Type B pancreatic cell (in vitro differentiated cells): ENCODE results near the gene SLC39A2. TPM values are rescaled to one million over a fixed set of nuclear protein-coding genes. Genes with fewer than 3 reads are reported as not detected.

Experiments
- DNase-seq: peaks from one replicate; pipeline ENCODE4 v3.0.0; 2021; ENCODE audit warnings: mixed read lengths; ENCODE audit not compliant: unreplicated experiment; ENCODE audit errors: extremely low spot score
- H3K27ac Mint-ChIP-seq: 2 replicates; pipeline ENCODE4 v1.8.0; 2021; ENCODE audit warnings: mild to moderate bottlenecking, mixed read lengths
- H3K27me3 Mint-ChIP-seq: 2 replicates; pipeline ENCODE4 v1.8.0; 2021; ENCODE audit warnings: mixed read lengths
- H3K36me3 Mint-ChIP-seq: 2 replicates; pipeline ENCODE4 v1.8.0; 2021; ENCODE audit warnings: mixed read lengths
- H3K4me1 Mint-ChIP-seq: one replicate; pipeline ENCODE4 v1.8.0; 2021; ENCODE audit warnings: mixed read lengths; ENCODE audit not compliant: unreplicated experiment
- H3K4me3 Mint-ChIP-seq: 2 replicates; pipeline ENCODE4 v1.8.0; 2021; ENCODE audit warnings: mild to moderate bottlenecking, mixed read lengths
- H3K9me3 Mint-ChIP-seq: 2 replicates; pipeline ENCODE4 v1.8.0; 2021; ENCODE audit warnings: mixed read lengths
- total RNA-seq: library from RNA; stranded (reverse); gene quantifications from 2 replicates; pipeline ENCODE4 v1.2.1, GENCODE V29; 2021; ENCODE audit warnings: low replicate concordance
- TF ChIP-seq, protein P1 (sequence below): fragments of 200-600 bp; sonication (generic); conservative IDR thresholded peaks from 2 replicates; pipeline ENCODE4 v1.5.0; 2021; ENCODE audit warnings: antibody characterized with exemption, mild to moderate bottlenecking

SLC39A2 gene
- total RNA-seq, 1 donor from 2014 or later = 4.5 TPM

DNA sequence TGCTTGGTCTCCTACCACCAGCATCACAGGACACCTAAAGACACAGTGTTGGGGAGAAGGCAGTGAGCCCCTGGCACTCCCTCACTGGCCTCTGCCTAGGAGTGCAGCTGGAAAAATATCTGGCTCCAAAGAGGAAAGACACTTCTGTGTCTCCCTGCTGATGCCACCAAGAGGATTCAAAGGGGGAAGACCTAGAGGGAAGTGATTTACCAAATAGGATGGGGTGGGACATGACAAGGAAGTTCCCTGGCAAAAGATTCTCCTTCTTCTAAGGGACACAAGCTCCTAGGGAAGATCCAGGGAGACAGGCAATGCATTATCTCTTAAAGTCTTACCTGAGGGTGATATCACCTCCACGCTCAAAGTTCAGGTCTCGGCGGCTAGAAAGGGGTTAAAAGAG is 19.7 kb downstream of the SLC39A2 start:
- Mint-ChIP-seq H3K27me3 (peaks cover 5% of the 10 kb centered on the region), H3K4me3 (no peak overlapping the region), H3K4me1 (peaks cover 21% of the 10 kb centered on the region), H3K27ac (no peak overlapping the region), H3K36me3 (peaks cover 8% of the 10 kb centered on the region), H3K9me3 (no peaks in the 10 kb centered on the region)
- TF ChIP-seq, protein P1, sequence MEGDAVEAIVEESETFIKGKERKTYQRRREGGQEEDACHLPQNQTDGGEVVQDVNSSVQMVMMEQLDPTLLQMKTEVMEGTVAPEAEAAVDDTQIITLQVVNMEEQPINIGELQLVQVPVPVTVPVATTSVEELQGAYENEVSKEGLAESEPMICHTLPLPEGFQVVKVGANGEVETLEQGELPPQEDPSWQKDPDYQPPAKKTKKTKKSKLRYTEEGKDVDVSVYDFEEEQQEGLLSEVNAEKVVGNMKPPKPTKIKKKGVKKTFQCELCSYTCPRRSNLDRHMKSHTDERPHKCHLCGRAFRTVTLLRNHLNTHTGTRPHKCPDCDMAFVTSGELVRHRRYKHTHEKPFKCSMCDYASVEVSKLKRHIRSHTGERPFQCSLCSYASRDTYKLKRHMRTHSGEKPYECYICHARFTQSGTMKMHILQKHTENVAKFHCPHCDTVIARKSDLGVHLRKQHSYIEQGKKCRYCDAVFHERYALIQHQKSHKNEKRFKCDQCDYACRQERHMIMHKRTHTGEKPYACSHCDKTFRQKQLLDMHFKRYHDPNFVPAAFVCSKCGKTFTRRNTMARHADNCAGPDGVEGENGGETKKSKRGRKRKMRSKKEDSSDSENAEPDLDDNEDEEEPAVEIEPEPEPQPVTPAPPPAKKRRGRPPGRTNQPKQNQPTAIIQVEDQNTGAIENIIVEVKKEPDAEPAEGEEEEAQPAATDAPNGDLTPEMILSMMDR = no peak
- DNase-seq = no peak

DNA sequence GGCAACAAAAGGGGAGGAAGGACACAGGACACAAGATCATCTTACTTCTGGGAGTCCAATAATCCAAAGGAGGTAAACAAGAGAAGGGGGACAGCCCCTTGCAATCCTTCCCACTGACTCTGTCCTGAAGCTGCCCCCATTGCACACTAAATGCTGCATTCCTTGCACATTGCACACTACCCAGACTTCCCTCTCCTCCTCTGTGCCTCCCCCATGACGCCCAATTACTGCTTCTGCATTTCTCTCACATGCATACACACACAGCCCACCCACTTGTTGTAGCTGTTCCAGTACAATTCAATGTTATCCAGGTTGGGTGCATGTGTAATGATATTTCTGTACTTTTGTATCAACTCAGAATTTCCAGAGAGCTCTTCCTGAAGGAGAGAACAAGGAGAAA is 20.3 kb downstream of the SLC39A2 start:
- Mint-ChIP-seq H3K27ac (no peak overlapping the region), H3K4me1 (peaks cover 27% of the 10 kb centered on the region), H3K9me3 (no peaks in the 10 kb centered on the region), H3K27me3 (peaks cover 10% of the 10 kb centered on the region), H3K4me3 (no peak overlapping the region), H3K36me3 (peaks cover 8% of the 10 kb centered on the region)
- no peak for DNase-seq
- TF ChIP-seq, protein P1 = no peak

DNA sequence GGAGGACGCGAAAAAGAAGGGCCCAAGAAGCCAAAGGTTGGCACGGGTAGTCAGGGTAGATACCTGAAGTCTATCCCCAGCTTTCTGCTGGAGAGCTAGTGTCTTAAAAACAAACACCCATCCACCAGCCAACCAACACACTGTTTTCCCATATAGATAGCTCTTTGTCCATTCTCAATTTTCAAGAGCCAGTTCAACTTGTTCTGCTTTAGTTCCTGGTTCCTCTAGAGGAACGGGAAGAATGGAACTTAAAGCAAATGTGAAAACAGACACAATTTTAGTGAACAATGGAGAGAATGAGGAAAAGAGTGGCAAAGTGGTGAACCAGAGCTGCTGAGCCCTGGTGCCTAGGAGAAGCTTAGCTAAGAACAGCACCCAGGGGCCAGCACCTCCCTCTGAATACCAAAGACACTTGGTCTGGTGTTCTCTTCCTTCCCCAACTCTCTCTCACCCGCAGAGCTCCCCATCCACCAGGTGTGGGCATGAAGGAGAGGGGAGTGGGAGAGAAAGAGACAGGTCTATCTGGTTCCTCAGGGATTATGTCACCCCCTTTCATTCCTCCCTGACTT is 22.0 kb downstream of the SLC39A2 start:
- Mint-ChIP-seq H3K4me1 (peaks cover 16% of the 10 kb centered on the region), H3K27ac (peak overlapping the region; percentile 91), H3K9me3 (no peaks in the 10 kb centered on the region), H3K27me3 (peaks cover 8% of the 10 kb centered on the region), H3K36me3 (peaks cover 8% of the 10 kb centered on the region), H3K4me3 (peak overlapping the region; percentile 67)
- no peak for DNase-seq
- TF ChIP-seq, protein P1 = no peak

DNA sequence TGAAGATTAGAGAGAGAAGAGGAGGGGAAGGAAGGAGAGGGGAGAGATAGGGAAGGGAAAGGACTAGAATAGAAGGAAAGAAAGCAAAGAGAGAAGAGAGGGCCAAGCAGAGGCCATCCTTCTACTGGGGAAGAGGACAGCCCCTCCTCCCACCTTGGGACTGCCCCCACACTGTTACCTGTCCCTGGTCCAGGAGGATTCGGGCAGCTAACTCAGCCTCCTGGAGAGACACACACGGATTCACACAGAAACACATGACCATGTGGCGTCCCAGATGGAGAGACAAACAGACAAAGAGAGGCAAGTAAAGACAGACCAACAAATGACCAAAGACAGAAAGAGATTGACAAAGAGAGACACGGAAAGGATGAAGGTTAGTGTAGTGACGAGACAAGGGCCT is 23.6 kb downstream of the SLC39A2 start:
- Mint-ChIP-seq H3K36me3 (peaks cover 8% of the 10 kb centered on the region), H3K9me3 (no peaks in the 10 kb centered on the region), H3K27me3 (peaks cover 8% of the 10 kb centered on the region), H3K27ac (peak overlapping the region; percentile 79), H3K4me3 (peak overlapping the region; percentile 92), H3K4me1 (peaks cover 26% of the 10 kb centered on the region)
- TF ChIP-seq, protein P1 = no peak
- no peak for DNase-seq

DNA sequence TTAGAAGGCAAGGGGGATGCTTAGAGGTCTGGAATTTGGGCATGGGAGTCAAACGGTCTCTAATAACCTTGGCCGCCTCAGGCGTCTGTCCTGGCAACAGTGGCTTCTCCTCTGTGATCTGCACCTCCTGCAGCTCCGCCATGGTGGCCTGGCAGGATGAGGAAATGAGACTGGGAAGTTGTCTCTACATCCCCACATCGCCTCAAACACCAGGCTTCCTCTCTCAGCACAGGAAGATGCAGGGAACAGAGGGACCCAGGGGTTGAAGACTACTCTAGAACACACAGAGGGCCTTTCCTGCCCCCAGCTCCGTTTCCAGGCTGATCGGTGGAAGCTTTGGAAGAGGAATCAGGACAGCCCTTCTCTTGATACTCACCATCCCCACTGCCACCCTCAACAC is 24.1 kb downstream of the SLC39A2 start:
- Mint-ChIP-seq H3K27me3 (peaks cover 8% of the 10 kb centered on the region), H3K4me3 (peak overlapping the region; percentile 92), H3K9me3 (no peaks in the 10 kb centered on the region), H3K4me1 (peaks cover 26% of the 10 kb centered on the region), H3K27ac (peak overlapping the region; percentile 79), H3K36me3 (peaks cover 8% of the 10 kb centered on the region)
- TF ChIP-seq, protein P1 = no peak
- no peak for DNase-seq
